B cell (primary cell): Measurements from ENCODE around the gene TNIP1.

ENCODE experiments used
- CTCF ChIP-seq: fragments of 200-600 bp; IDR thresholded peaks from one replicate; pipeline ENCODE4 v1.8.0; 2022; ENCODE audit warnings: antibody characterized with exemption, mild to moderate bottlenecking
- EZH2 ChIP-seq: IDR thresholded peaks from 2 replicates; pipeline ENCODE4 v1.6.1; 2012; ENCODE audit warnings: borderline replicate concordance, low read depth, mild to moderate bottlenecking, moderate library complexity, low read length; ENCODE audit not compliant: insufficient read depth, poor library complexity, severe bottlenecking

- TF ChIP-seq CTCF, result no peak
- TF ChIP-seq EZH2, result no peak
Observed at GRCh38 chr5:151019331-151019730, 61.5 kb downstream of the TNIP1 start.
